HUES64 (cell line): ENCODE results near the gene NDUFB2.
"Not testable (repeated sequence)": the region's sequence is repeated elsewhere in the genome, so short reads cannot be mapped to it uniquely, and the experiment has no call there.

Source experiments
- H3K27ac ChIP-seq: 2 replicates; pipeline ENCODE4 v1.7.0; 2013; ENCODE audit warnings: low read depth, low read length, inconsistent platforms
- H3K27me3 ChIP-seq: 2 replicates; pipeline ENCODE4 v1.6.1; 2013; ENCODE audit warnings: mild to moderate bottlenecking, low read length; ENCODE audit not compliant: insufficient read depth
- H3K36me3 ChIP-seq: 2 replicates; pipeline ENCODE4 v1.6.1; 2013; ENCODE audit warnings: mild to moderate bottlenecking, low read length; ENCODE audit not compliant: insufficient read depth
- H3K4me1 ChIP-seq: 2 replicates; pipeline ENCODE4 v1.6.1; 2013; ENCODE audit warnings: mild to moderate bottlenecking, low read length, moderate library complexity; ENCODE audit not compliant: insufficient read depth
- H3K4me3 ChIP-seq: 2 replicates; pipeline ENCODE4 v1.5.1; 2013; ENCODE audit warnings: mild to moderate bottlenecking, low read length, moderate library complexity
- H3K9ac ChIP-seq: 2 replicates; pipeline ENCODE4 v1.6.1; 2013; ENCODE audit warnings: mild to moderate bottlenecking, low read depth, low read length
- H3K9me3 ChIP-seq: 2 replicates; pipeline ENCODE4 v1.6.1; 2013; ENCODE audit warnings: low read depth, low read length; ENCODE audit not compliant: insufficient read depth
- WGBS: fragments of 150-250, 120-280 bp; methylation state at CpG from one replicate; pipeline ENCODE4 v1.1.7; 2013; ENCODE audit warnings: missing lambda C conversion rate; 5-methylcytosine and 5-hydroxymethylcytosine counted together

NDUFB2 gene

DNA sequence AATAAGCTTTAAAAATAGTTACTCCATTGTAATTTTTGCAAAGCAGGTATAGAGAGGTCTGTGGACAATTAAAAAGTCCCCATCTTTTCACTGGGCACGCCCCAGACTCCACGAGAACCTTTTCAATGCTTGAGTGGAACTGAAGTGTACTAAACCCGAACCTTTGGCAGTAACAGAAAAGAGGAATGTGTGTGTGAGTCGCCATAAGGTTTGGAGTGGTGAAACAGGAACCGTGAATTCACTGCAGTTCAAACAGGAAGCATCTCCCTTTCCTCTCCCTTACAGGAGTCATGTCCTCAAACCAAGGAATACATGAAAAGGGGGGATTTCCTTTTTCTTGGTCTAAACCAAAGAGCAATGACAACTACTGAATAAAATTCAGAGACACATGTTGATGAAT, 23.2 kb downstream of the NDUFB2 start:
- H3K9ac ChIP-seq = no peak overlapping the region
- H3K27ac ChIP-seq = no peak overlapping the region
- 98% methylated on average over 4 of the region's 5 CpGs for WGBS
- H3K36me3 ChIP-seq = no peaks in the 10 kb centered on the region
- no peaks in the 10 kb centered on the region for H3K27me3 ChIP-seq
- H3K4me1 ChIP-seq = no peaks in the 10 kb centered on the region
- no peaks in the 10 kb centered on the region for H3K9me3 ChIP-seq
- H3K4me3 ChIP-seq = no peak overlapping the region

DNA sequence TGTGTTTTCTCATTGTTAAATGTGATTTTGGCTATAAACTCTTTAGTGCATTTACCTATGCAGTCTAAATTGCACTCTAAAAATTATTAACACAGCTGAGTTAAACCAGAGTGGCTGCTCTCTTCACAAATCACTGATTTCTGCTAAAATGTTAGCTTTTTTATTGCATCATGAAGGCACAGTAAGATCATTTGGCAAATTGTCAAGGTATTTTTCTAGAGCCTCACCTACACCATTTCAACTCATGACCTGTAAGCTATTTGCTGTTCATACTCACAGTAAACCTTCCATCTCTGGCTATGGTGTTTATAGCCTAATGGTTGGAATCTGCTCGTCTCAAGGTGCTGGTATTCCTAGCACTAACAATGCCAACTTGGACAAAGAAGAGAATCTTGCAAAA, 25.7 kb downstream of the NDUFB2 start:
- H3K36me3 ChIP-seq = peaks cover 7% of the 10 kb centered on the region
- H3K9me3 ChIP-seq = no peaks in the 10 kb centered on the region
- 100% methylated on average over 1 of the region's 1 CpG for WGBS
- H3K27me3 ChIP-seq = no peaks in the 10 kb centered on the region
- H3K9ac ChIP-seq = no peak overlapping the region
- no peak overlapping the region for H3K4me3 ChIP-seq
- no peak overlapping the region for H3K27ac ChIP-seq
- H3K4me1 ChIP-seq = no peaks in the 10 kb centered on the region

DNA sequence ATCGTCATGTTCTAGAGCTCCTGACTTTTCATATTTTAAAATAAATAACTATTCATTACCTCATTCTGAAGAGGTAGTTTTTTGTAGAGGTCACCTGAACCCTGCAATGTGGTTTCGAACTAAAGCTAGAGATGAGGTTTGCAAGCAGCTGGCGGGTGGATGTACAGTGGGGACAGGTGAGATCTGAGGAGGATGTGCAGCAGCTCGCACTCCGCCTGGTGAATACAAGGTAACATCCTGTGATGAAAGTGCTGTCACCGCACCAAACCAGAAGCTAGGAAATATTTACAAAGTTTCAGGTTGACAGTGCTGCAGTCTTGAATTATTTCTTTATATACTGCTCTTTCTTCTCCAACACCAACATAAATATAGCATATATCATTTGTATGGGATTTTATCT, 26.5 kb downstream of the NDUFB2 start:
- no peak overlapping the region for H3K27ac ChIP-seq
- H3K4me1 ChIP-seq = no peaks in the 10 kb centered on the region; the same call in 1 of the 2 replicates
- 95% methylated on average over 5 of the region's 6 CpGs for WGBS
- no peaks in the 10 kb centered on the region for H3K9me3 ChIP-seq
- H3K36me3 ChIP-seq = peaks cover 7% of the 10 kb centered on the region
- no peaks in the 10 kb centered on the region for H3K27me3 ChIP-seq
- no peak overlapping the region for H3K4me3 ChIP-seq
- H3K9ac ChIP-seq = no peak overlapping the region

DNA sequence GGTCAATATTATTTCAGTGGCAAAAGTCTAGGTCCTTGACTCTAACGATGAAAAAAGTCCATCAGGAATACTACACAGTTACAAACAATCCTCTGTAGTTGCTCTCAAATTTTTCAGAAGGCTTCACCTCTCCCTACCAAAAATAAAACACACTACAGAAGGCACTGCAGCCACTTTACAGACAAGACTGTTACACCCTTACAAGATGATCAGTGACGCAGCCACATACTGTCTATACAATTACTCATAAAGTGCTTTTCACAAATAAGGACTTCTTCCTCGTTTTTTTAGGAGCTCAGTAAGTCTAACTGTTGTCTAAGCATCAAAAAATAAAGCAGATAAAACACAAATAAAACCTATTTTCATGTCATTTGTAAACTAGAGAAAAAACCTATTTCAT, 27.1 kb downstream of the NDUFB2 start:
- WGBS = 96% methylated on average over 3 of the region's 3 CpGs

DNA sequence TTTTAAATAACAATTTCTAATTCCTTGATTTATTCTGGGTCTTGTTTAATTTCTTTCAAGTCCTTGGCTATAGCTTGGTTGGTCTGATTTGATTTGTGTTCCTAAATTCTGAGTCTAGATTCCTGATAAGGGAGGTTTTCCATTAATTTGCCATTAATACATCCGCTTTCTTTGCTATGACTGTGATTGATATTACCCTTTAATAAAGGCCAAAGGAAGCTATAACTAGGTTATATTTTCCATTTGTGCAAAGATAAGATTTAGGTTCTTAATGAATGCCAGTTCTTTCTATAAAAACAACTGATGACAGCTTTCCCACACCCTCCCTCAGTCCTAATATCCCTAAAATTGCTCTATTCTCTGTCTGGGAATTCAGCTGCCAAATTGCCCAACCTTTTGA, 28.2 kb downstream of the NDUFB2 start:
- Histone ChIP-seq H3K4me3 (no peak overlapping the region), H3K9ac (no peak overlapping the region), H3K4me1 (no peaks in the 10 kb centered on the region; the same call in 1 of the 2 replicates), H3K9me3 (no peaks in the 10 kb centered on the region), H3K27ac (no peak overlapping the region), H3K27me3 (no peaks in the 10 kb centered on the region), H3K36me3 (peaks cover 7% of the 10 kb centered on the region)
- no CpG with 5 or more reads among the region's 1 CpG for WGBS

More for the DNA sequence above, 27.1 kb downstream of the NDUFB2 start:
- Histone ChIP-seq H3K4me1 (no peaks in the 10 kb centered on the region; the same call in 1 of the 2 replicates), H3K4me3 (no peak overlapping the region), H3K9ac (no peak overlapping the region), H3K9me3 (no peaks in the 10 kb centered on the region), H3K27me3 (no peaks in the 10 kb centered on the region), H3K36me3 (peaks cover 7% of the 10 kb centered on the region), H3K27ac (no peak overlapping the region)

DNA sequence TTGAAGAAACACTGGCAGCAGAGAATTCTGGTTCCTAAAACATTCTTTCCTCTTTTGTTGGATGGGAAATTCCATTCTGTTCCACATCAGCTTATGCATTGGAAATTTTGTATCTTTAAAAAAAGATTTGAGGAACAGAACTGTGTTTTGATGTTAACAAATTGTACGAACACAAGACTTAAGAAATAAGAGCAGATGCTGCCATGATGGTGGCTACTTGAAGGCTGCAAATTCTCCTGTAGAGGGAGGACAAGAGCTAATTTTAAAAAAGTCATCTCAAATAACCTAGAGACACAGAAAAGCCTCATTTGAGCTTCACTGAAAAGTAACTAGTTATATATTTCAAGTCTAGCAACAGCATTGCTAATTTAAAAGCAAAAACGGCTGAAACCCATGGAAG, 29.8 kb downstream of the NDUFB2 start:
- Histone ChIP-seq H3K36me3 (peaks cover 9% of the 10 kb centered on the region), H3K27ac (no peak overlapping the region)
- WGBS = 77% methylated on average over 2 of the region's 2 CpGs

DNA sequence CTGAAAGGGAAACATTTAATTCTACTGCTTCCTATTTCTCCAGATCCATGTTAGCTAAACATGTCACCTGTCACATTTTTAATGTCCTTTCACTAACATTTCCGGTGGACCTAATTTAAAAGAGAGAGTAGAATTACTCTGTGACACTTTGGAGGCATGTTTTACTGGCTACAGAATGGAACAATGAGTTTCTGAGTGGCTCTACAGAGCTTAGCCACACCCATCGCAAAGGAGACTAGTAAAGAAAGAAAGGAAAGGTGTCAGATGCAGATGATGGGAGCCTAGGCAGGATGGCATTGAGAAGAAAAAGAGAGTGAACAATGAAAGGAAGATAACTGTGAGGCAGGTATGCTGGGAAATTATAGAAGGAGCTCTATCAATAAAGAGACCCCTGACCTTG, 35.9 kb downstream of the NDUFB2 start:
- Histone ChIP-seq H3K36me3 (peaks cover 9% of the 10 kb centered on the region; the same call in 1 of the 2 replicates), H3K9me3 (no peaks in the 10 kb centered on the region), H3K27ac (no peak overlapping the region), H3K4me1 (peaks cover 8% of the 10 kb centered on the region), H3K27me3 (no peaks in the 10 kb centered on the region), H3K9ac (no peak overlapping the region), H3K4me3 (no peak overlapping the region)
- WGBS = 85% methylated on average over 2 of the region's 2 CpGs

More for the DNA sequence above, 29.8 kb downstream of the NDUFB2 start:
- H3K27me3 ChIP-seq = no peaks in the 10 kb centered on the region
- H3K9me3 ChIP-seq = no peaks in the 10 kb centered on the region
- H3K4me3 ChIP-seq = no peak overlapping the region
- no peaks in the 10 kb centered on the region; the same call in 1 of the 2 replicates for H3K4me1 ChIP-seq
- no peak overlapping the region for H3K9ac ChIP-seq

DNA sequence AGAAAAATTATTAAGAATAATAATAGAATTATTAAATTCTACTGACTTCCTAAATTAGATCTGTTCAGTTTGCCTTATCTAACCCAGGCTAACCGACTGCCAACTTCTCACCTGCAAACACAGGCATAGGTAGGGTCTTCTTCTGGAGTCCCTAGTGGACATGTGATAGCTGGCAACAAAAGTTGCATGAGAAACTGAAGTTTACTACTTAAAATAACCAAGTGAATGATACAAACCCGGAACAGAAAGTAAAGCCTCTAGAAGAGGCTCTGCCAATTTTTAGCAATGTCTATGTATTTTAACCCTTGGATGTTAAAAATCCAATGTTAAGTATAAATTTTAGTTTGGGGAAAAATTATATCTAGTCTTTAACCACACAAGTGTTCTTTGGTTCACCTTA, 37.6 kb downstream of the NDUFB2 start:
- no peak overlapping the region for H3K27ac ChIP-seq
- no peaks in the 10 kb centered on the region for H3K27me3 ChIP-seq
- WGBS = 96% methylated on average over 2 of the region's 2 CpGs
- H3K36me3 ChIP-seq = peaks cover 24% of the 10 kb centered on the region
- H3K9me3 ChIP-seq = no peaks in the 10 kb centered on the region
- no peak overlapping the region for H3K4me3 ChIP-seq
- peaks cover 8% of the 10 kb centered on the region for H3K4me1 ChIP-seq
- no peak overlapping the region for H3K9ac ChIP-seq

DNA sequence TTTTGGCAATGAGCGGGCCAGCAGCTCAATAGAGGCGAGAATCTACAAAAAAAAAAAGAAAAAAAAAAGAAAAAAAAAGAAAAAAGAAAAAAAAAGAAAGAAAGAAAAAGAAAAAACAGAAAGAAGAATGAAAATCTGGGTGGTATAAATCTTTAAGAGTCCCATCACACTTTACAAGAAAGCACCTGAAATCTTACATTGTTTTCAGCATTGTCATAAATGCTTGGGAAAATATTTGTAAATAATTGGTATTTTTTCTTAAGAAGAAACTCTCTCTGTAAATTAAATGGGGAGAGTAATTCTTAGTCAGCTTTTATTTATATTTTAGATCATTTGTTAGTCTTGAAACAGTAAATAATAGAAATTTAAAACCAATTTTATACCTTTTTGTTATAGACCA, 38.2 kb downstream of the NDUFB2 start:
- Histone ChIP-seq H3K4me3 (no peak overlapping the region), H3K9ac (no peak overlapping the region), H3K4me1 (peaks cover 8% of the 10 kb centered on the region), H3K27me3 (no peaks in the 10 kb centered on the region), H3K9me3 (no peaks in the 10 kb centered on the region), H3K36me3 (peaks cover 30% of the 10 kb centered on the region), H3K27ac (no peak overlapping the region)
- no CpG with 5 or more reads among the region's 2 CpGs for WGBS

DNA sequence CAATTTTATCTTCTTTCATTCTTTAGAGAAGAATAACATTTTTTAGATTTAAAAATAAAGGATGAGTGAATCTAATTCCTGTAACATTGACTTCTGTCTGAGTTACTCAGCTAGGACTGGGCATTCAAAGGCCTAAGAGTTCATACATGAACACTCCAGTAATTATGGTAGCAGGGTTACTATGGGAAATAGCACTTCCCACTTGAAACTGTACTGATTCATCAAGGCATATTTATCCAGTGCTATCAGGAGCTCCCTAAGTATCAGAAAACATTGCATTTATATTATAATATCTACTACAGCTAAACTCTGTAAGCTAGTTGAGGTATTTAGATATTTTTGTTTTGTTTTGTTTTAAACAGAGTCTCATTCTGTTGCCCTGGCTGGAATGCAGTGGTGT, 41.8 kb downstream of the NDUFB2 start:
- Histone ChIP-seq H3K36me3 (peaks cover 27% of the 10 kb centered on the region), H3K9ac (no peak overlapping the region), H3K27me3 (no peaks in the 10 kb centered on the region), H3K4me3 (no peak overlapping the region), H3K4me1 (no peaks in the 10 kb centered on the region), H3K9me3 (no peaks in the 10 kb centered on the region), H3K27ac (no peak overlapping the region)

DNA sequence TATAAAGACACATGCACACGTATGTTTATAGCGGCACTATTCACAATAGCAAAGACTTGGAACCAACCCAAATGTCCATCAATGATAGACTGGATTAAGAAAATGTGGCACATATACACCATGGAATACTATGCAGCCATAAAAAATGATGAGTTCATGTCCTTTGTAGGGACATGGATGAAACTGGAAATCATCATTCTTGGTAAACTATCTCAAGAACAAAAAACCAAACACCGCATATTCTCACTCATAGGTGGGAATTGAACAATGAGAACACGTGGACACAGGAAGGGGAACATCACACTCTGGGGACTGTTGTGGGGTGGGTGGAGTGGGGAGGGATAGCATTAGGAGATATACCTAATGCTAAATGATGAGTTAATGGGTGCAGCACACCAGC, 46.7 kb downstream of the NDUFB2 start:
- not testable (repeated sequence) for H3K9me3 ChIP-seq, H3K27me3 ChIP-seq, H3K9ac ChIP-seq, H3K4me3 ChIP-seq, H3K4me1 ChIP-seq, H3K27ac ChIP-seq
- no CpG with 5 or more reads among the region's 4 CpGs for WGBS
- peaks cover 28% of the 10 kb centered on the region for H3K36me3 ChIP-seq

DNA sequence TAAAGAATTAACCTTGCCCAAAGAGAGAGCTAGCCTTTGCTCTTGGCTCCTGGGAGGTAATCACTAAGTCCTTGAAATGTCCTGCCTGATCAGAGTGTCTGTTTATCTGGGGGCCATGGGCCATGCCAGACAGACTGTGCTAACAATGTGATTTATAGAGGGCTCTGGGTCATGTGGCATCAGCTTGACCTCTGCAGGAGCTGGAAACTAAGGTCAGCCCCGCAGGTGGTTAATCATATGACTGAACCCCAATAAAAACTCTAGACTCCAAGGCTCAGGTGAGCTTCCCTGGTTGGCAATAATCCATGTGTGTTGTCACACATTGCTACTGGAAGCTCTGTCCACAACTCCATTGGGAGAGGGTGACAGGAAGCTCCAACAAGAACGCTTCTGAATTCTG, 47.5 kb downstream of the NDUFB2 start:
- peaks cover 28% of the 10 kb centered on the region for H3K36me3 ChIP-seq
- WGBS = 90% methylated on average over 2 of the region's 2 CpGs

More for the DNA sequence above, 47.5 kb downstream of the NDUFB2 start:
- Histone ChIP-seq H3K27me3 (no peaks in the 10 kb centered on the region), H3K4me3 (no peak overlapping the region), H3K27ac (no peak overlapping the region), H3K9me3 (no peaks in the 10 kb centered on the region), H3K4me1 (no peaks in the 10 kb centered on the region), H3K9ac (no peak overlapping the region)
